K562 (cell line): Measurements from ENCODE around the gene PTPRC. TPM values are rescaled to one million over a fixed set of nuclear protein-coding genes. Genes with fewer than 3 reads are reported as not detected.

Source experiments
- ARID2 ChIP-seq: fragments of 450-650 bp; IDR thresholded peaks from 2 replicates; pipeline ENCODE4 v1.6.1; 2017; ENCODE audit warnings: antibody characterized with exemption, mild to moderate bottlenecking
- CBFA2T2 ChIP-seq: fragments of 450-650 bp; conservative IDR thresholded peaks from 2 replicates; pipeline ENCODE4 v1.6.1; 2017; ENCODE audit warnings: mild to moderate bottlenecking
- CHCHD3 ChIP-seq: fragments of 250-450 bp; sonication (Bioruptor Pico); IDR thresholded peaks from 2 replicates; pipeline ENCODE4 v2.1.2; 2022; ENCODE audit warnings: mild to moderate bottlenecking
- CREM ChIP-seq: IDR thresholded peaks from 2 replicates; pipeline ENCODE4 v1.6.1; 2014; ENCODE audit warnings: antibody characterized with exemption, low read depth
- HDAC2 ChIP-seq: fragments of 450-650 bp; IDR thresholded peaks from 2 replicates; pipeline ENCODE4 v1.6.1; 2016; ENCODE audit warnings: mild to moderate bottlenecking
- LEF1 ChIP-seq: fragments of 450-650 bp; IDR thresholded peaks from 2 replicates; pipeline ENCODE4 v1.6.1; 2016; ENCODE audit warnings: mild to moderate bottlenecking
- MTA2 ChIP-seq: fragments of 450-650 bp; IDR thresholded peaks from 2 replicates; pipeline ENCODE4 v1.6.1; 2016; ENCODE audit warnings: low read depth
- NCOR1 ChIP-seq: fragments of 450-650 bp; IDR thresholded peaks from 2 replicates; pipeline ENCODE4 v1.6.1; 2016; ENCODE audit warnings: mild to moderate bottlenecking, moderate library complexity
- NKRF ChIP-seq: fragments of 450-650 bp; IDR thresholded peaks from 2 replicates; pipeline ENCODE4 v1.6.1; 2016; ENCODE audit warnings: borderline replicate concordance
- POLR2AphosphoS5 ChIP-seq: IDR thresholded peaks from 2 replicates; pipeline ENCODE4 v1.6.1; 2011; ENCODE audit warnings: mild to moderate bottlenecking, low read depth, low read length, moderate library complexity; ENCODE audit not compliant: control insufficient read depth, insufficient read depth
- REST ChIP-seq, 2 experiments: fragments of 450-650 bp; formaldehyde crosslinking in 1 of 2; IDR thresholded peaks; 2 replicates each; pipeline versions ENCODE4 v1.4.0 to v1.6.1; 2014 to 2020; ENCODE audit warnings: mild to moderate bottlenecking in 2 of 2, borderline replicate concordance in 1 of 2, low read depth in 1 of 2
- SOX6 ChIP-seq: fragments of 450-650 bp; IDR thresholded peaks from 2 replicates; pipeline ENCODE4 v1.6.1; 2014; ENCODE audit warnings: mild to moderate bottlenecking
- STAT5A ChIP-seq: IDR thresholded peaks from 2 replicates; pipeline ENCODE4 v1.6.1; 2012; ENCODE audit warnings: low read length, inconsistent platforms, borderline replicate concordance
- TBL1XR1 ChIP-seq, 2 experiments: IDR thresholded peaks; 2 replicates each; pipeline ENCODE4 v1.6.1; 2012; ENCODE audit warnings: improper control_type of control experiment in 2 of 2, low read length in 2 of 2, mild to moderate bottlenecking in 1 of 2
- polyA plus RNA-seq, 8 experiments: library from polyadenylated mRNA; depleted of rRNA in 4 of 8; stranded (reverse) in 5 of 8; unstranded in 3 of 8; fragments of >200 nt; fragmentation: Nextera tagmentation in 2 of 8; fragmentation: Illumina TruSeq in 1 of 8; extraction: Ambion mirVana in 2 of 8; extraction: Trizol in 1 of 8; gene quantifications; 2 replicates each; pipeline versions ENCODE4 v1.2.1 to v1.2.3, GENCODE V29; 2011 to 2014; ENCODE audit warnings: inconsistent platforms in 1 of 8, missing spikeins in 1 of 8
- total RNA-seq, 7 experiments: library from RNA; depleted of rRNA in 6 of 7; stranded (reverse); fragments of >200 nt in 6 of 7; fragmentation: Illumina TruSeq in 2 of 7; extraction: Trizol in 2 of 7; gene quantifications; 2 replicates each; pipeline versions ENCODE4 v1.2.1 to v1.2.3, GENCODE V29; 2011 to 2021; ENCODE audit warnings: low replicate concordance in 1 of 7

PTPRC gene
- total and polyA plus RNA-seq, 9 of the 15 experiments (the other 6 are each of a cell fraction or from before 2014, with no cell fraction given), result 7.1 to 107 (median 62.9) TPM

GRCh38 chr1:198604975-198605374, 33.9 kb upstream of the PTPRC start (continued):
- TF ChIP-seq CBFA2T2 (peak; percentile 58; the same call in 1 of the 2 replicates), NKRF (no peak), STAT5A (peak; percentile 58), ARID2 (no peak), HDAC2 (peak; percentile 44; the same call in 1 of the 2 replicates), SOX6 (peak; percentile 94), REST (IDR thresholded peaks at IDR 0.05; ENCODE audit: borderline replicate concordance) (peak; percentile 63), REST (CRISPR knock-in tag; IDR thresholded peaks at IDR 0.05; ENCODE audit: low read depth) (no peak), NCOR1 (peak; percentile 66), LEF1 (0 out of 2 replicates have a peak, but pooled peaks have one; percentile 58), TBL1XR1 (IDR thresholded peaks at IDR 0.05; ENCODE audit: low read length in 2 of 2) (no peak), POLR2AphosphoS5 (peak; percentile 55; the same call in 1 of the 2 replicates), CHCHD3 (CRISPR knock-in tag) (no peak), MTA2 (peak; percentile 49; the same call in 1 of the 2 replicates), CREM (no peak)
